GM12872 (cell line): Measurements from ENCODE around the gene FN3K.

Source experiments
- CTCF ChIP-seq: IDR thresholded peaks from 3 replicates; pipeline ENCODE4 v1.5.1; 2011; ENCODE audit warnings: low read depth, mild to moderate bottlenecking, low read length, moderate library complexity; ENCODE audit not compliant: insufficient read depth

The FN3K gene

GRCh38 chr17:82786427-82786826, 51.0 kb downstream of the FN3K start:
- TF ChIP-seq CTCF, result no peak

- TF ChIP-seq CTCF, result no peak
These were observed 51.9 kb downstream of the FN3K start for GRCh38 chr17:82787081-82787848.

- no peak for TF ChIP-seq CTCF
These were observed 53.0 kb downstream of the FN3K start for GRCh38 chr17:82788206-82789001.

GRCh38 chr17:82789051-82789592, 53.7 kb downstream of the FN3K start:
- TF ChIP-seq CTCF, result no peak

GRCh38 chr17:82789806-82790205, 54.4 kb downstream of the FN3K start:
- no peak for TF ChIP-seq CTCF

- no peak for TF ChIP-seq CTCF
These were observed 55.0 kb downstream of the FN3K start for GRCh38 chr17:82790391-82790790.

- no peak for TF ChIP-seq CTCF
These were observed 56.1 kb downstream of the FN3K start for GRCh38 chr17:82791532-82791931.
